GM23338 (cell line): ENCODE data around the gene UNK. TPM values are rescaled to one million over a fixed set of nuclear protein-coding genes. Genes with fewer than 3 reads are reported as not detected.
A peak's percentile ranks its signal among the peaks of the same experiment; 100 is the strongest.

Source experiments
- ATAC-seq: fragments of 200-7000 bp; cut with Tn5 transposase; 3 replicates; pipeline ENCODE4 v1.9.1; 2020
- DNase-seq: peaks from one replicate; pipeline ENCODE4 v3.0.0-alpha.2; 2015; ENCODE audit warnings: low spot score
- H2AFZ ChIP-seq: fragments of 200-600 bp; sonication (generic); 2 replicates; pipeline ENCODE4 v1.8.0; 2016; ENCODE audit warnings: antibody characterized with exemption, mild to moderate bottlenecking, moderate library complexity
- H3F3A ChIP-seq: fragments of 200-600 bp; sonication (generic); replicated peaks from 2 replicates; pipeline ENCODE4 v1.8.0; 2017; ENCODE audit warnings: antibody characterized with exemption, mixed run types, low read depth
- H3K27ac ChIP-seq: fragments of 200-600 bp; sonication (generic); 2 replicates; pipeline ENCODE4 v1.6.1; 2016; ENCODE audit warnings: low read depth
- H3K27me3 ChIP-seq: fragments of 200-600 bp; sonication (generic); 2 replicates; pipeline ENCODE4 v1.8.0; 2016; ENCODE audit warnings: mild to moderate bottlenecking, mixed run types, moderate library complexity; ENCODE audit not compliant: insufficient read depth
- H3K36me3 ChIP-seq: fragments of 200-600 bp; sonication (generic); 2 replicates; pipeline ENCODE4 v1.8.0; 2016; ENCODE audit warnings: mild to moderate bottlenecking; ENCODE audit not compliant: insufficient read depth
- H3K4me1 ChIP-seq: fragments of 200-600 bp; sonication (generic); 2 replicates; pipeline ENCODE4 v1.8.0; 2016; ENCODE audit warnings: mild to moderate bottlenecking, moderate library complexity; ENCODE audit not compliant: insufficient read depth
- H3K4me2 ChIP-seq: fragments of 200-600 bp; sonication (generic); 2 replicates; pipeline ENCODE4 v1.7.1; 2017; ENCODE audit warnings: mixed run types
- H3K4me3 ChIP-seq: fragments of 200-600 bp; sonication (generic); 2 replicates; pipeline ENCODE4 v1.6.1; 2016; ENCODE audit warnings: mixed run types
- H3K79me2 ChIP-seq: fragments of 200-600 bp; sonication (generic); replicated peaks from 2 replicates; pipeline ENCODE4 v1.8.0; 2017; ENCODE audit warnings: mild to moderate bottlenecking; ENCODE audit not compliant: insufficient read depth
- H3K9me2 ChIP-seq: fragments of 200-600 bp; sonication (generic); 2 replicates; pipeline ENCODE4 v1.8.0; 2017; ENCODE audit not compliant: insufficient read depth
- H4K20me1 ChIP-seq: fragments of 200-600 bp; sonication (generic); replicated peaks from 2 replicates; pipeline ENCODE4 v1.8.0; 2017; ENCODE audit warnings: mild to moderate bottlenecking; ENCODE audit not compliant: insufficient read depth
- H3K27ac Mint-ChIP-seq: 2 replicates; pipeline ENCODE4 v1.8.0; 2020; ENCODE audit warnings: inconsistent platforms, mild to moderate bottlenecking, moderate library complexity, mixed read lengths
- H3K27me3 Mint-ChIP-seq: 3 replicates; pipeline ENCODE4 v1.8.0; 2022; ENCODE audit warnings: low read depth, mild to moderate bottlenecking, moderate library complexity, mixed read lengths, inconsistent platforms; ENCODE audit not compliant: insufficient read depth, poor library complexity
- H3K36me3 Mint-ChIP-seq: 3 replicates; pipeline ENCODE4 v1.8.0; 2021; ENCODE audit warnings: low read depth, mild to moderate bottlenecking, inconsistent platforms, moderate library complexity, mixed read lengths
- H3K4me1 Mint-ChIP-seq: 3 replicates; pipeline ENCODE4 v1.8.0; 2020; ENCODE audit warnings: mild to moderate bottlenecking, inconsistent platforms, mixed read lengths
- H3K4me3 Mint-ChIP-seq: 3 replicates; pipeline ENCODE4 v1.8.0; 2021; ENCODE audit warnings: moderate library complexity, mild to moderate bottlenecking, inconsistent platforms, mixed read lengths
- H3K9me3 Mint-ChIP-seq: 3 replicates; pipeline ENCODE4 v1.8.0; 2020; ENCODE audit warnings: moderate library complexity, mild to moderate bottlenecking, inconsistent platforms, mixed read lengths
- EZH2phosphoT487 ChIP-seq: fragments of 200-600 bp; sonication (generic); IDR thresholded peaks from one replicate; pipeline ENCODE4 v1.8.1; 2018; ENCODE audit warnings: antibody characterized with exemption; ENCODE audit not compliant: unreplicated experiment
- JUNB ChIP-seq: IDR thresholded peaks from one replicate; pipeline ENCODE4 v1.6.1; 2016; ENCODE audit warnings: antibody characterized with exemption; ENCODE audit not compliant: unreplicated experiment
- NANOG ChIP-seq: IDR thresholded peaks from 2 replicates; pipeline ENCODE4 v1.6.1; 2016; ENCODE audit warnings: antibody characterized with exemption, borderline replicate concordance
- POLR2AphosphoS5 ChIP-seq: IDR thresholded peaks from 2 replicates; pipeline ENCODE4 v1.6.1; 2016; ENCODE audit warnings: antibody characterized with exemption, low read depth
- ZNF114 ChIP-seq: fragments of 250-450 bp; sonication (Bioruptor Pico); IDR thresholded peaks from 2 replicates; pipeline ENCODE4 v1.5.0; 2020; ENCODE audit warnings: mild to moderate bottlenecking, moderate library complexity
- ZNF331 ChIP-seq: fragments of 250-450 bp; sonication (Bioruptor Pico); IDR thresholded peaks from 2 replicates; pipeline ENCODE4 v1.5.0; 2020; ENCODE audit warnings: low read depth, mild to moderate bottlenecking, moderate library complexity
- ZNF462 ChIP-seq: fragments of 250-450 bp; sonication (Bioruptor Pico); IDR thresholded peaks from 2 replicates; pipeline ENCODE4 v1.5.0; 2020; ENCODE audit warnings: mild to moderate bottlenecking, moderate library complexity
- polyA plus RNA-seq: library from polyadenylated mRNA; unstranded; fragments of >200 nt; fragmentation: Nextera tagmentation; extraction: Ambion mirVana; gene quantifications from 2 replicates; pipeline ENCODE4 v1.2.1, GENCODE V29; 2016
- total RNA-seq: library from RNA; depleted of rRNA; stranded (reverse); fragments of >200 nt; shearing (Covaris generic); gene quantifications from 2 replicates; pipeline ENCODE4 v1.2.3, GENCODE V29; 2014

The UNK gene
- total and polyA plus RNA-seq, 2 experiments from 2014 or later = 21.8 to 65.2 TPM

GRCh38 chr17:75844530-75845057 lies 60.0 kb downstream of the UNK start (continued):
- TF ChIP-seq ZNF462 (CRISPR knock-in tag) (no peak), ZNF114 (CRISPR knock-in tag) (no peak)

DNA sequence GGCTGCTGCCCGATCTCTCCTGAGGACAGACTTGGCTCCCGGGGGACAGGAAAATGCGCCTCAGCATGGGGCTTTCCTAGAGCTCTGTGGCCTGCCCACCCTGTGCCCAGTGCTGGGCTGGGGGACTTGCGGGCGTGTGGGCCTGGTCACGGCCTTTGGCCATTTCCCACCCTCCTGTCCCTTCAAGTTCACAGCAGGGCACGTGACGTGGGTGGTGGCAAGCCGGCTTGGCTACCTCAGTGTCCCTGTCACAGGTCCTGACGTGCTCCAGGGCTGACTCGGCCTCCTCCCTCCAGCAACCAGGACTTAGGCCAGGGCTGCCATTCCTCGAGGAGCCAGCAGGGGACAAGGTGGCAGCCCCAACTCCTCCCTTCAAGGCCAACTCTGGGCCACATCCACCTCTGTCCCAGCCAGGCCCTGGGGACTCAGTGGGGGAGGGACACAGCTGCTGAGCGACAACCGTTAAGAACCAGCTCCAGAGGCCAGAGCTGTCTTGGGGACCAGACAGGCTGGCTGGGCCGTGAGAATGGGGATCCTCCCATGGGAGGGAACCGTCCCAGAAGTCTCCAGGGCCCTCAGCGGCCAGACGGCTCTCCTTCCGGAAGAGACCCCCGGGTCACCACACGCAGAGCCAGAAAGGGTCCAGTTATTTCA lies 60.6 kb downstream of the UNK start:
- H3K27me3 Mint-ChIP-seq = peaks cover 12% of the 10 kb centered on the region
- Histone ChIP-seq H3K27me3 (no peaks in the 10 kb centered on the region), H3K36me3 (0 out of 2 replicates have a peak, but pooled peaks cover 8% of the 10 kb centered on the region), H3K4me2 (no peak overlapping the region), H3K4me3 (no peak overlapping the region), H4K20me1 (no peaks in the 10 kb centered on the region), H3K9me2 (no peaks in the 10 kb centered on the region), H3K79me2 (no peaks in the 10 kb centered on the region), H3K27ac (peak overlapping the region; percentile 89), H3F3A (peaks cover 17% of the 10 kb centered on the region; the same call in 1 of the 2 replicates), H2AFZ (no peak overlapping the region), H3K4me1 (peaks cover 10% of the 10 kb centered on the region)
- H3K4me3 Mint-ChIP-seq = no peak overlapping the region; the same call in 2 of the 3 replicates
- peak; percentile 89 for ATAC-seq
- H3K36me3 Mint-ChIP-seq = peaks cover 40% of the 10 kb centered on the region
- peak; percentile 94 for DNase-seq
- no peak overlapping the region; the same call in 1 of the 2 replicates for H3K27ac Mint-ChIP-seq
- no peaks in the 10 kb centered on the region for H3K9me3 Mint-ChIP-seq
- H3K4me1 Mint-ChIP-seq = peaks cover 14% of the 10 kb centered on the region
- TF ChIP-seq NANOG = no peak
- TF ChIP-seq EZH2phosphoT487 = no peak
- TF ChIP-seq ZNF114 (CRISPR knock-in tag) = no peak
- no peak for TF ChIP-seq JUNB
- no peak for TF ChIP-seq ZNF462 (CRISPR knock-in tag)
- TF ChIP-seq ZNF331 = no peak
- TF ChIP-seq POLR2AphosphoS5 = 0 out of 2 replicates have a peak, but pooled peaks have one; percentile 24
